Osteoblast (primary cell): ENCODE measurements around the gene ALPG. TPM values are rescaled to one million over a fixed set of nuclear protein-coding genes. Genes with fewer than 3 reads are reported as not detected.
"Not testable (repeated sequence)": the region's sequence is repeated elsewhere in the genome, so short reads cannot be mapped to it uniquely, and the experiment has no call there.

ENCODE experiments used
- DNase-seq: peaks from one replicate; pipeline ENCODE4 v3.0.0; 2011; ENCODE audit warnings: low spot score, mixed read lengths; ENCODE audit not compliant: insufficient read length; ENCODE audit errors: missing footprints
- H2AFZ ChIP-seq: 2 replicates; pipeline ENCODE4 v1.6.0; 2011; ENCODE audit warnings: mild to moderate bottlenecking, low read length
- H3K27ac ChIP-seq: 2 replicates; pipeline ENCODE4 v1.5.1; 2011; ENCODE audit warnings: mild to moderate bottlenecking, low read depth, low read length, moderate library complexity
- H3K27me3 ChIP-seq: 2 replicates; pipeline ENCODE4 v1.6.0; 2012; ENCODE audit warnings: mild to moderate bottlenecking, control low read depth, inconsistent platforms, low read length, moderate library complexity; ENCODE audit not compliant: insufficient read depth
- H3K36me3 ChIP-seq: 2 replicates; pipeline ENCODE4 v1.5.1; 2011; ENCODE audit warnings: mild to moderate bottlenecking, low read length, control low read depth, moderate library complexity; ENCODE audit not compliant: insufficient read depth
- H3K4me1 ChIP-seq: 2 replicates; pipeline ENCODE4 v1.5.1; 2011; ENCODE audit warnings: mild to moderate bottlenecking, low read length, control low read depth, moderate library complexity; ENCODE audit not compliant: insufficient read depth
- H3K4me2 ChIP-seq: 2 replicates; pipeline ENCODE4 v1.6.0; 2011; ENCODE audit warnings: mild to moderate bottlenecking, low read length; ENCODE audit not compliant: insufficient read depth
- H3K4me3 ChIP-seq: fragments of 200-600 bp; sonication (generic); 3 replicates; pipeline ENCODE4 v1.5.1; 2012; ENCODE audit warnings: mild to moderate bottlenecking, low read length, inconsistent platforms; ENCODE audit not compliant: insufficient read depth
- H3K79me2 ChIP-seq: 2 replicates; pipeline ENCODE4 v1.6.0; 2012; ENCODE audit warnings: mild to moderate bottlenecking, low read length, control low read depth, inconsistent platforms; ENCODE audit not compliant: insufficient read depth
- H3K9me3 ChIP-seq: 2 replicates; pipeline ENCODE4 v1.5.1; 2011; ENCODE audit warnings: low read depth, low read length, control low read depth
- H4K20me1 ChIP-seq: 2 replicates; pipeline ENCODE4 v1.6.0; 2012; ENCODE audit warnings: mild to moderate bottlenecking, low read length, control low read depth; ENCODE audit not compliant: insufficient read depth
- CTCF ChIP-seq: IDR thresholded peaks from 2 replicates; pipeline ENCODE4 v1.5.1; 2011; ENCODE audit warnings: mild to moderate bottlenecking, low read depth, low read length, moderate library complexity; ENCODE audit errors: extremely low read depth
- total RNA-seq: library from RNA; depleted of rRNA; stranded (reverse); fragments of >200 nt; gene quantifications from 2 replicates; pipeline ENCODE4 v1.2.3, GENCODE V29; 2012

Gene ALPG
- total RNA-seq, 1 donor, result not detected

- peak; percentile 72 for DNase-seq
- Histone ChIP-seq H3K79me2 (no peaks in the 10 kb centered on the region), H3K9me3 (no peaks in the 10 kb centered on the region), H3K4me1 (no peaks in the 10 kb centered on the region), H3K4me2 (no peak overlapping the region), H3K27ac (no peak overlapping the region), H3K36me3 (no peaks in the 10 kb centered on the region), H2AFZ (no peak overlapping the region), H3K4me3 (no peak overlapping the region), H4K20me1 (no peaks in the 10 kb centered on the region), H3K27me3 (no peaks in the 10 kb centered on the region)
- TF ChIP-seq CTCF, result no peak
Observed at GRCh38 chr2:232367016-232367415, 39.6 kb upstream of the ALPG start.

GRCh38 chr2:232367591-232368233 is 38.9 kb upstream of the ALPG start:
- TF ChIP-seq CTCF, result peak; percentile 3
- H3K4me2 ChIP-seq, result no peak overlapping the region

GRCh38 chr2:232368311-232368731 is 38.3 kb upstream of the ALPG start:
- no peak overlapping the region for H3K4me3 ChIP-seq
- peak; percentile 89 for DNase-seq
- TF ChIP-seq CTCF, result no peak
- H3K9me3 ChIP-seq, result no peaks in the 10 kb centered on the region
- H4K20me1 ChIP-seq, result no peaks in the 10 kb centered on the region
- H3K27me3 ChIP-seq, result no peaks in the 10 kb centered on the region
- H3K27ac ChIP-seq, result no peak overlapping the region
- no peak overlapping the region for H3K4me2 ChIP-seq
- H2AFZ ChIP-seq, result no peak overlapping the region
- H3K36me3 ChIP-seq, result no peaks in the 10 kb centered on the region
- H3K79me2 ChIP-seq, result no peaks in the 10 kb centered on the region
- H3K4me1 ChIP-seq, result no peaks in the 10 kb centered on the region

More at GRCh38 chr2:232367591-232368233, 38.9 kb upstream of the ALPG start:
- Histone ChIP-seq H3K79me2 (no peaks in the 10 kb centered on the region), H3K9me3 (no peaks in the 10 kb centered on the region), H3K36me3 (no peaks in the 10 kb centered on the region), H3K4me3 (no peak overlapping the region), H3K4me1 (no peaks in the 10 kb centered on the region), H2AFZ (no peak overlapping the region), H3K27me3 (no peaks in the 10 kb centered on the region), H3K27ac (no peak overlapping the region), H4K20me1 (no peaks in the 10 kb centered on the region)
- DNase-seq, result peak; percentile 79

- Histone ChIP-seq H3K4me1 (no peaks in the 10 kb centered on the region), H3K79me2 (no peaks in the 10 kb centered on the region), H3K27ac (no peak overlapping the region), H3K36me3 (no peaks in the 10 kb centered on the region), H3K4me2 (no peak overlapping the region), H2AFZ (no peak overlapping the region), H3K9me3 (no peaks in the 10 kb centered on the region), H3K27me3 (no peaks in the 10 kb centered on the region), H4K20me1 (no peaks in the 10 kb centered on the region), H3K4me3 (no peak overlapping the region)
- no peak for DNase-seq
- no peak for TF ChIP-seq CTCF
Observed at GRCh38 chr2:232369126-232369951, 37.3 kb upstream of the ALPG start.

- not testable (repeated sequence) for DNase-seq, H2AFZ ChIP-seq
Observed at GRCh38 chr2:232370007-232370406, 36.6 kb upstream of the ALPG start.

More at GRCh38 chr2:232370007-232370406, 36.6 kb upstream of the ALPG start:
- not testable (repeated sequence) for H4K20me1 ChIP-seq, H3K9me3 ChIP-seq, H3K4me1 ChIP-seq, H3K27ac ChIP-seq, H3K4me2 ChIP-seq, H3K4me3 ChIP-seq, H3K79me2 ChIP-seq, H3K27me3 ChIP-seq, H3K36me3 ChIP-seq
